ENCODE results near the gene PADI1. TPM values are rescaled to one million over a fixed set of nuclear protein-coding genes. Genes with fewer than 3 reads are reported as not detected.

The PADI1 gene
- total RNA-seq, 2 experiments from 2014 or later = not detected

GRCh38 chr1:17208546-17208945 lies 3.6 kb downstream of the PADI1 start:
- H3K4me2 ChIP-seq (ENCODE audit: low read length) = no peak overlapping the region
- no peaks in the 10 kb centered on the region for H4K20me1 ChIP-seq (ENCODE audit: insufficient read depth, low read length)
- H3K9me3 ChIP-seq (ENCODE audit: low read length) = no peaks in the 10 kb centered on the region
- DNase-seq (ENCODE audit: low spot score) = no peak
- TF ChIP-seq CTCF (conservative IDR thresholded peaks at IDR 0.05; ENCODE audit: low read length) (no peak), EZH2phosphoT487 (IDR thresholded peaks at IDR 0.05; ENCODE audit: borderline replicate concordance, low read depth, low read length) (no peak)
- BruUV-seq (replicated peaks) = no TSS peak
- ChIA-PET CTCF (ENCODE audit: unreplicated experiment) (no interaction called here), POLR2A (interaction anchor here (0.8 kb wide), 1 partner anchor 41 kb away, joined by 4 read pairs; no protein-coding TSS in a partner anchor)
- H3K4me1 ChIP-seq (ENCODE audit: insufficient read depth, low read length, poor library complexity, severe bottlenecking) = peaks cover 22% of the 10 kb centered on the region
- H3K79me2 ChIP-seq (ENCODE audit: insufficient read depth, low read depth, low read length) = no peaks in the 10 kb centered on the region
- H3K27ac ChIP-seq (ENCODE audit: low read depth, low read length, poor library complexity, severe bottlenecking) = no peak overlapping the region
- intact Hi-C loops (cut with micrococcal nuclease; ENCODE audit: unreplicated experiment) = no loop called here
- no peaks in the 10 kb centered on the region for H3K9me2 ChIP-seq (ENCODE audit: insufficient read depth, low read length)
- H3K36me3 ChIP-seq (ENCODE audit: insufficient read depth, low read length) = no peaks in the 10 kb centered on the region
- no peak overlapping the region for H3K4me3 ChIP-seq (ENCODE audit: low read depth, low read length, poor library complexity, severe bottlenecking)
- no peak overlapping the region for H2AFZ ChIP-seq (ENCODE audit: low read length)

- CTCF ChIA-PET (ENCODE audit: unreplicated experiment) = no interaction called here
- intact Hi-C loops (cut with micrococcal nuclease; ENCODE audit: unreplicated experiment) = no loop called here
- Histone ChIP-seq H2AFZ (ENCODE audit: low read length) (no peak overlapping the region), H3K36me3 (ENCODE audit: insufficient read depth, low read length) (no peaks in the 10 kb centered on the region), H4K20me1 (ENCODE audit: insufficient read depth, low read length) (no peaks in the 10 kb centered on the region), H3K27ac (ENCODE audit: low read depth, low read length, poor library complexity, severe bottlenecking) (no peak overlapping the region), H3K4me2 (ENCODE audit: low read length) (no peak overlapping the region), H3K79me2 (ENCODE audit: insufficient read depth, low read depth, low read length) (no peaks in the 10 kb centered on the region), H3K4me3 (ENCODE audit: low read depth, low read length, poor library complexity, severe bottlenecking) (no peak overlapping the region), H3K9me2 (ENCODE audit: insufficient read depth, low read length) (no peaks in the 10 kb centered on the region), H3K4me1 (ENCODE audit: insufficient read depth, low read length, poor library complexity, severe bottlenecking) (peaks cover 22% of the 10 kb centered on the region), H3K9me3 (ENCODE audit: low read length) (no peaks in the 10 kb centered on the region)
- POLR2A ChIA-PET = no interaction called here
- TF ChIP-seq CTCF (conservative IDR thresholded peaks at IDR 0.05; ENCODE audit: low read length) (no peak), EZH2phosphoT487 (IDR thresholded peaks at IDR 0.05; ENCODE audit: borderline replicate concordance, low read depth, low read length) (no peak)
- DNase-seq (ENCODE audit: low spot score) = no peak
- no TSS peak for BruUV-seq (replicated peaks)
Observed at GRCh38 chr1:17209430-17209829, 4.5 kb downstream of the PADI1 start.

- intact Hi-C loops (cut with micrococcal nuclease; ENCODE audit: unreplicated experiment) = no loop called here
- no peak for DNase-seq (ENCODE audit: low spot score)
- Histone ChIP-seq H3K4me1 (ENCODE audit: insufficient read depth, low read length, poor library complexity, severe bottlenecking) (peaks cover 22% of the 10 kb centered on the region), H2AFZ (ENCODE audit: low read length) (no peak overlapping the region), H3K27ac (ENCODE audit: low read depth, low read length, poor library complexity, severe bottlenecking) (no peak overlapping the region), H3K9me2 (ENCODE audit: insufficient read depth, low read length) (no peaks in the 10 kb centered on the region), H3K9me3 (ENCODE audit: low read length) (no peaks in the 10 kb centered on the region), H3K4me3 (ENCODE audit: low read depth, low read length, poor library complexity, severe bottlenecking) (no peak overlapping the region), H3K4me2 (ENCODE audit: low read length) (no peak overlapping the region), H4K20me1 (ENCODE audit: insufficient read depth, low read length) (no peaks in the 10 kb centered on the region), H3K36me3 (ENCODE audit: insufficient read depth, low read length) (no peaks in the 10 kb centered on the region), H3K79me2 (ENCODE audit: insufficient read depth, low read depth, low read length) (no peaks in the 10 kb centered on the region)
- TF ChIP-seq CTCF (conservative IDR thresholded peaks at IDR 0.05; ENCODE audit: low read length) (no peak), EZH2phosphoT487 (IDR thresholded peaks at IDR 0.05; ENCODE audit: borderline replicate concordance, low read depth, low read length) (no peak)
- BruUV-seq (replicated peaks) = no TSS peak
- ChIA-PET POLR2A (no interaction called here), CTCF (ENCODE audit: unreplicated experiment) (no interaction called here)
Observed at GRCh38 chr1:17210176-17210575, 5.2 kb downstream of the PADI1 start.
